ENCODE measurements around the gene LRRFIP1.

Gene LRRFIP1

GRCh38 chr2:237791977-237792727 is 164.8 kb downstream of the LRRFIP1 start:
- DNase-seq (ENCODE audit: low read depth in 2 of 2): peak; percentile 26 to 40
- H3K4me3 ChIP-seq (replicated peaks in 1 of 2; ENCODE audit: low read depth in 2 of 2, low read length in 2 of 2): no peak overlapping the region
- peak; percentile 42 for TF ChIP-seq CTCF (IDR thresholded peaks at IDR 0.05; ENCODE audit: low read depth, low read length)

GRCh38 chr2:237797253-237797652 is 169.9 kb downstream of the LRRFIP1 start:
- DNase-seq (ENCODE audit: low read depth in 2 of 2): no peak
- no peak overlapping the region for H3K4me3 ChIP-seq (replicated peaks in 1 of 2; ENCODE audit: low read depth in 2 of 2, low read length in 2 of 2)
- no peak for TF ChIP-seq CTCF (IDR thresholded peaks at IDR 0.05; ENCODE audit: low read depth, low read length)

GRCh38 chr2:237798236-237799059 is 171.1 kb downstream of the LRRFIP1 start, which contains the start of gene RBM44:
TSS of gene RBM44 (plus strand) at chr2:237798779. CDS start at chr2:237813610, 14,831 bp downstream.
- no peak for TF ChIP-seq CTCF (IDR thresholded peaks at IDR 0.05; ENCODE audit: low read depth, low read length)
- DNase-seq (ENCODE audit: low read depth in 2 of 2): no peak
- no peak within 1 kb of the TSS for H3K4me3 ChIP-seq (replicated peaks in 1 of 2; ENCODE audit: low read depth in 2 of 2, low read length in 2 of 2)

GRCh38 chr2:237799060-237799428 is 171.7 kb downstream of the LRRFIP1 start:
- DNase-seq (ENCODE audit: low read depth in 2 of 2): no peak
- no peak overlapping the region for H3K4me3 ChIP-seq (replicated peaks in 1 of 2; ENCODE audit: low read depth in 2 of 2, low read length in 2 of 2)
- TF ChIP-seq CTCF (IDR thresholded peaks at IDR 0.05; ENCODE audit: low read depth, low read length): no peak

GRCh38 chr2:237801466-237801865 is 174.1 kb downstream of the LRRFIP1 start:
- no peak for TF ChIP-seq CTCF (IDR thresholded peaks at IDR 0.05; ENCODE audit: low read depth, low read length)
- no peak overlapping the region for H3K4me3 ChIP-seq (replicated peaks in 1 of 2; ENCODE audit: low read depth in 2 of 2, low read length in 2 of 2)
- DNase-seq (ENCODE audit: low read depth in 2 of 2): no peak

- TF ChIP-seq CTCF (IDR thresholded peaks at IDR 0.05; ENCODE audit: low read depth, low read length): no peak
- no peak overlapping the region for H3K4me3 ChIP-seq (replicated peaks in 1 of 2; ENCODE audit: low read depth in 2 of 2, low read length in 2 of 2)
- peak; percentile 17 to 62 for DNase-seq (ENCODE audit: low read depth in 2 of 2)
Observed at GRCh38 chr2:237806334-237806733, 178.9 kb downstream of the LRRFIP1 start.

Measured in cardiac fibroblast (primary cell).